Fibroblast of gingiva (primary cell): ENCODE data around the gene KLHL20.
"Not testable (repeated sequence)": the region's sequence is repeated elsewhere in the genome, so short reads cannot be mapped to it uniquely, and the experiment has no call there.

ENCODE experiments used
- DNase-seq: peaks from one replicate; pipeline ENCODE4 v3.0.0-alpha.2; 2011; ENCODE audit warnings: low read depth

Gene KLHL20

GRCh38 chr1:173753830-173754229 is 39.0 kb downstream of the KLHL20 start:
- DNase-seq: no peak

- no peak for DNase-seq
Observed at GRCh38 chr1:173757666-173758065, 42.9 kb downstream of the KLHL20 start.

GRCh38 chr1:173758110-173758509 is 43.3 kb downstream of the KLHL20 start:
- no peak for DNase-seq

GRCh38 chr1:173758980-173759379 is 44.2 kb downstream of the KLHL20 start:
- DNase-seq: no peak

DNA sequence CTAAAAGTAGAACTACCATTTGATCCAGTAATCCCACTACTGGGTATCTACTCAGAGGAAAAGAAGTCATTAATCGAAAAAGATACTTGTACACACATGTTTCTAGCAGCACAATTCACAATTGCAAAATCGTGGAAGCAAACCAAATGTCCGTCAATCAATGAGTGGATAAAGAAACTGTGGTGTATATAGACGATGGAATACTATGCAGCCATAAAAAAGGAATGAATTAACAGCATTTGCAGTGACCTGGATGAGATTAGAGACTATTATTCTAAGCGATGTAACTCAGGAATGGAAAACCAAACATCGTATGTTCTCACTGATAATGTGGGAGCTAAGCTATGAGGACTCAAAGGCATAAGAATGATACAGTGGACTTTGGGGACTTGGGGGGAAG is 49.5 kb downstream of the KLHL20 start:
- DNase-seq: not testable (repeated sequence)

DNA sequence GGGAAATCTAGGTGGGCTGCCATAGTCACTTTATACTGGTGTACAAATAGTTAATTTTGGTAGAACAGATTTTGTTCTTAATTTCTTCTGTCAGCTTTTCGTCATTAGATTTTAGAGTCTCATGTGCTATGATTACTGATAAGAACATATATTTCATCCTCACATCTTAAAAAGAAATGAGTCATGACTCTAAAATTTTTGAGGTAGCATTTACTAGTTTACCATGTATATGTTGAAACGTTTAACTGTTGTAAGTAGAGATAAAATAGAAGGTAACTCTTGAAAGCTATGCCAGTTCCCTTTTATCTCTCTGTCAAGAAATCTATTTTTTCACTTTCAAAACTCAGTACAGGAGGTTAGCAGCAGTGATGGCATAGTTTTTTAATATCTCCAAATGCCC is 53.4 kb downstream of the KLHL20 start:
- no peak for DNase-seq

- DNase-seq: no peak
Observed at GRCh38 chr1:173768827-173769226, 54.0 kb downstream of the KLHL20 start.

DNA sequence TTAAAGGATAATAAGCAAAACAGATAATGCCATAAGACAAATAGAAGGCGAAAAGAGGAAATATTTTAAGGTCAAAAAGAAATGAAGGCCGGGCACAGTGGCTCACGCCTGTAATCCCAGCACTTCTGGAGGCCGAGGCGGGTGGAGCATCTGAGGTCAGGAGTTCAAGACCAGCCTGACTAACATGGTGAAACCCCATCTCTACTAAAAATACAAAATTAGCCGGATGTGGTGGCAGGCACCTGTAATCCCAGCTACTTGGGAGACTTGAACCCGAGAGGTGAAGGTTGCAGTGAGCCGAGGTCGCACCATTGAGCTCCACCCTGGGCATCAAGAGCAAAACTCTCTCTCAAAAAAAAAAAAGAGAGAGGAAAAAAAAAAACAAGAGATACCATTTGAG is 55.5 kb downstream of the KLHL20 start:
- DNase-seq: not testable (repeated sequence)

DNA sequence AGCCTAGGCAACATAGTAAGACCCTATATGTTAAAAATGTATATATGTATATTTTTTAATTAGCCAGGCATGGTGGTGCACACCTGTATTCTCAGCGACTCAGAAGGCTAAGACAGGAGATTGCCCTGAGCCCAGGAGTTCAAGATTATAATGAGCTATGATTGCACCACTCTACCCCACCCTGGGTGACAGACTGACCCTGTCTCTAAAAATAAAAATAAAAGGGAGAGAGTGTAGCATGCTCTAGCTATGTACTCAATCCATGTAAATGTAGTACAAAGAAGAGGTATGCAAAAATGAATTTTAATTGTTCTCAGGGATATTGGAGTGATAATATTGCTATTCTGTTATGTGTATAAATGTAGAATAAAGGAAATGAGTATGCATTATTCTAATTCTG is 56.8 kb downstream of the KLHL20 start:
- DNase-seq: no peak

DNA sequence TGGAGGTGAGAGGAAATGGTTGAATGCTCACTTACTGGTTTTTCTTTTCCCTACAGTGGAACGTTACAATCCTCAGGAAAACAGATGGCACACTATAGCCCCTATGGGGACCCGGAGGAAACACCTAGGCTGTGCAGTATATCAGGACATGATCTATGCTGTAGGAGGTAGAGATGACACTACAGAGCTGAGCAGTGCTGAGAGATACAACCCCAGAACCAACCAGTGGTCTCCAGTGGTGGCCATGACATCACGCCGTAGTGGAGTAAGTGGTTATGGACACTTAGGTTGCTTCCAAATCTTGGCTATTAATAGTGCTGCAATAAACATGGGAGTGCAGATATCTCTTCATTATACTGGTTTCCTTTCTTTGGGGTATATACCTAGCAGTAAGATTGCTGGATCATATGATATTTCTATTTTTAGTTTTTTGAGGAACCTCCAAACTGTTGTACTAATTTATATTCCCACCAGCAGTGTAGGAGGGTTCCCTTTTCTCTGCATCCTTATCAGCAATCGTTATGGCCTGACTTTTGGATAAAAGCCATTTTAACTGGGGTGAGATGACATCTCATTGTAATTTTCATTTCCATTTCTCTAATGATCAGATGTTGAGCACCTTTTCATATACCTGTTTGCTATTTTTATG is 60.9 kb downstream of the KLHL20 start:
- DNase-seq: no peak

- no peak for DNase-seq
Observed at GRCh38 chr1:173779936-173780335, 65.2 kb downstream of the KLHL20 start.

- DNase-seq: no peak
Observed at GRCh38 chr1:173784997-173785396, 70.2 kb downstream of the KLHL20 start.

GRCh38 chr1:173789841-173790240 is 75.1 kb downstream of the KLHL20 start:
- no peak for DNase-seq

DNA sequence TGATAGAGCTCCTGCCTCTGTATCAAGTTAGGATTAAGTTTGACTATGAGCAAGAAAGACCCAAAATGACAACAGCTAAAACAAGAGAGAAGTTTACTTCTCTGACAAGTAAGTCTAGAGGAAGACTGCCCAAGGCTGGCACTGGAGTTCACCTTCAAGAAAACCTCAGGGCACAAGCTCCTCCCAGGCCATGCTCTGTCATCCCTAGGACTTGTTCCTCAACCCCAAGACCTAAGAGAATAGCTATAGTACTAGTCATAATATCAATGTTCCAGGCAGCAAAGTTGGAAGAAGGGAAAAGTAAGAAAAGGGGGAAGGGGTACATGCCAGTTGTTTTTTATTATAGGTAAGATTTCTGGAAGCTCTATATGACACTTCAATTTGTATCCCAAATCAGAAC is 83.3 kb downstream of the KLHL20 start:
- DNase-seq: no peak

DNA sequence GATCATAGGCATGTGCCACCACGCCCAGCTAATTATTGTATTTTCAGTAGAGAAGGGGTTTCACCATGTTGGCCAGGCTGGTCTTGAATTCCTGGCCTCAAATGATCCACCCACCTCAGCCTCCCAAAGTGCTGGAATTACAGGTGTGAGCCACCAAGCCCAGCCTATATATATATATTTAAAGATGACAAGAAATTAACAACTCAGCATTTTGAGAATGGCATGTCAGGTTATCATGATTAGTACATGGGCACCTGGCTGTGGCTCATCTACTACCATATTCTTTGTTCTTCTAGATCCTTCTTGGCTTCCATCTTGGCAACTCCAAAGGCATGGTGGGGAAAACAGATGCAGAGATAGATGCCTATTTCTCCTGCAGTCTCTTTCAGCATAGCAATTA is 85.2 kb downstream of the KLHL20 start:
- DNase-seq: not testable (repeated sequence)

DNA sequence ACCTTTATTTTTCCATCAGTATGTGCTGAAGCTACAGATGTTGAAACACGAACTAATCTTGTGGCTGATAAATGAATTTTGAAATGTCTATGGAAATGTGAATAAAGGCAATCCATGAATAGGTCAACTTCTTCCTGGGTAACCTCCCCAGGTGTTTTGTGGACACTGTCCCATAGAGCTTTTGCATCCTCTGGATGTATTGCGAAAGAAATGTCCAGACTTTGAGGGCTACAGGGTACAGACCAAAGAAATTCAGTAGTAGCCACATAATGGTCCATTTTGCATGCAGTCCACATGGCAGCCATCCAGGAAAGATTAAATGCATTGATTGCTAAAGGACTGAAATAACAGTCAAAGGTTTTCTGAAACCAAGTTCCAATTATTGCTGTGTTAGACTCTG is 88.2 kb downstream of the KLHL20 start:
- DNase-seq: no peak

- DNase-seq: not testable (repeated sequence)
Observed at GRCh38 chr1:173813654-173814053, 98.9 kb downstream of the KLHL20 start.

- no peak for DNase-seq
Observed at GRCh38 chr1:173818459-173818858, 103.7 kb downstream of the KLHL20 start.

- DNase-seq: no peak
Observed at GRCh38 chr1:173821680-173822079, 106.9 kb downstream of the KLHL20 start.

DNA sequence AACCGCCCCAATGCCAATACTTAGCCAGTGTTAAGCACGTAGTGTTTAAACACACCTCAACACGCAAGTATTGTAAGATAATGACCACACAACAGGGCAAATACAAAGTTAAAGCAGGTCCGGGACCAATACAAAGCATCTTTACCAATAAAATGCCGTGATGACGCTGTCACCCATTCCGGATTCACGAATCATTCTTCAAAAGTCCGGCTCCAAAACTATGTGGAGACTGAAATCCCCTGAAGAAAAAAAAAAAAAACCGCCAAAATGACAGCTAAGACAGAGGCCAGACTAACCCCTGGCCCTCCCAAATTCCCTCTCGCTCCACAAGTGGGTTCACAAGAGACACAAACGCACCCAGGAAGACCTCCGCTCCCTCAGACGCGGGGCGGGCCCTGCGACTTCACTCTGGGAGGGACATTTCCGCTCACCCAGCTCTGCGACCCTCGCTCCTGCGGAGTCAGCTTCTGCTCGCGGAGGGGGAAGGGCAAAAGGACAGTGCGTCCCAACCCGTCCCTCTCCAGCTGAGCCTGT is 109.1 kb downstream of the KLHL20 start:
- no peak for DNase-seq

GRCh38 chr1:173824315-173825081 is 109.7 kb downstream of the KLHL20 start, which contains the start of the genes CENPL and DARS2:
Gene CENPL (minus strand): TSS chr1:173824883. CDS start chr1:173811299, 13,584 bp downstream.
Gene DARS2 (plus strand): TSS chr1:173824673. CDS start chr1:173825230, 557 bp downstream.
- DNase-seq: peak; percentile 98

GRCh38 chr1:173827611-173828010 is 112.8 kb downstream of the KLHL20 start:
- no peak for DNase-seq

DNA sequence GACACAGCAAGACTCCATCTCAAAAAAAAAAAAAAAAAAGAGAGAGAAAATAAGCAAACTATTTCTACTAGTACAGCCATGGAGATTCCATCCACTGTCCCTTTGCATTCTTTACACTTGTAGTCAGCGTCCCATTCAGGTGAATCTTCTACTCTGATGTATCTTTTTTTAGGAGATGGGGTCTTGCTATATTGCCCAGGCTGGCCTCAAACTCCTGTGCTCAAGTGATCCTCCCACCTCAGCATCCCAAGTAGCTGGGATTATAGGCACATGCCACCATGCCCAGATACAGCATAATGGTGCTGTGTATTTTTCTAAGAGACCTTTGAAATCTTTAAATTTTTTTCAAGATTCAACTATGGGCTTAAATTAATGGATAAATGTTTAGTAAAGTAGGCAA is 118.0 kb downstream of the KLHL20 start:
- no peak for DNase-seq
